Neural cell (in vitro differentiated cells): ENCODE results near the gene IGFL1. TPM values are rescaled to one million over a fixed set of nuclear protein-coding genes. Genes with fewer than 3 reads are reported as not detected.

ENCODE experiments used
- H2AFZ ChIP-seq: fragments of 200-600, 300-800 bp; sonication (generic), shearing (Covaris generic); 2 replicates; pipeline ENCODE4 v1.6.0; 2014; ENCODE audit warnings: low read depth, mild to moderate bottlenecking, antibody characterized with exemption, low read length, moderate library complexity
- H3F3A ChIP-seq: fragments of 200-600 bp; shearing (Covaris generic); 2 replicates; pipeline ENCODE4 v1.6.1; 2016; ENCODE audit warnings: mild to moderate bottlenecking, moderate library complexity, mixed read lengths, antibody characterized with exemption, low read length; ENCODE audit not compliant: insufficient read depth, poor library complexity, severe bottlenecking
- H3K27ac ChIP-seq: fragments of 200-600, 300-800 bp; sonication (generic), shearing (Covaris generic); 2 replicates; pipeline ENCODE4 v1.5.1; 2014; ENCODE audit warnings: mild to moderate bottlenecking, low read length, moderate library complexity
- H3K27me3 ChIP-seq: fragments of 300-800, 200-600 bp; sonication (generic), shearing (Covaris generic); 2 replicates; pipeline ENCODE4 v1.6.0; 2014; ENCODE audit warnings: mild to moderate bottlenecking, low read depth, low read length, moderate library complexity; ENCODE audit not compliant: insufficient read depth
- H3K36me3 ChIP-seq: fragments of 300-800, 200-600 bp; sonication (generic), shearing (Covaris generic); 2 replicates; pipeline ENCODE4 v1.5.1; 2014; ENCODE audit warnings: mild to moderate bottlenecking, antibody characterized with exemption, low read length, moderate library complexity; ENCODE audit not compliant: insufficient read depth
- H3K4me2 ChIP-seq: fragments of 300-800, 200-600 bp; sonication (generic), shearing (Covaris generic); 2 replicates; pipeline ENCODE4 v1.6.0; 2014; ENCODE audit warnings: mild to moderate bottlenecking, low read length
- H3K4me3 ChIP-seq: fragments of 300-800, 200-600 bp; sonication (generic), shearing (Covaris generic); 2 replicates; pipeline ENCODE4 v1.5.1; 2014; ENCODE audit warnings: mild to moderate bottlenecking, low read length, moderate library complexity
- H3K79me2 ChIP-seq: fragments of 200-600 bp; shearing (Covaris generic); replicated peaks from 2 replicates; pipeline ENCODE4 v1.6.0; 2014; ENCODE audit warnings: mild to moderate bottlenecking, low read length, moderate library complexity; ENCODE audit not compliant: insufficient read depth
- H3K9ac ChIP-seq: fragments of 300-800, 200-600 bp; sonication (generic), shearing (Covaris generic); 2 replicates; pipeline ENCODE4 v1.6.1; 2016; ENCODE audit warnings: mild to moderate bottlenecking, low read length, mixed read lengths
- H3K9me2 ChIP-seq: fragments of 200-600 bp; shearing (Covaris generic); 2 replicates; pipeline ENCODE4 v1.6.1; 2016; ENCODE audit warnings: mild to moderate bottlenecking, low read length, mixed read lengths; ENCODE audit not compliant: insufficient read depth
- H3K9me3 ChIP-seq: fragments of 200-600, 300-800 bp; sonication (generic), shearing (Covaris generic); 2 replicates; pipeline ENCODE4 v1.6.1; 2016; ENCODE audit warnings: mild to moderate bottlenecking, mixed run types, low read length, moderate library complexity, mixed read lengths
- H4K20me1 ChIP-seq: fragments of 200-600 bp; shearing (Covaris generic); 2 replicates; pipeline ENCODE4 v1.6.1; 2016; ENCODE audit warnings: mild to moderate bottlenecking, mixed run types; ENCODE audit not compliant: insufficient read depth
- CTCF ChIP-seq: fragments of 450-650 bp; IDR thresholded peaks from 2 replicates; pipeline ENCODE4 v1.5.1; 2014; ENCODE audit warnings: antibody characterized with exemption, mild to moderate bottlenecking, moderate library complexity; ENCODE audit not compliant: poor library complexity, severe bottlenecking
- EP300 ChIP-seq: fragments of 450-650 bp; conservative IDR thresholded peaks from 2 replicates; pipeline ENCODE4 v1.6.1; 2014; ENCODE audit warnings: antibody characterized with exemption, mild to moderate bottlenecking, moderate library complexity; ENCODE audit not compliant: poor library complexity, severe bottlenecking
- MXI1 ChIP-seq: fragments of 450-650 bp; conservative IDR thresholded peaks from 2 replicates; pipeline ENCODE4 v1.6.1; 2014; ENCODE audit warnings: antibody characterized with exemption, mild to moderate bottlenecking; ENCODE audit not compliant: poor library complexity, severe bottlenecking
- POLR2AphosphoS5 ChIP-seq: IDR thresholded peaks from 2 replicates; pipeline ENCODE4 v1.6.1; 2012
- RAD21 ChIP-seq: fragments of 450-650 bp; conservative IDR thresholded peaks from 2 replicates; pipeline ENCODE4 v1.6.1; 2014; ENCODE audit warnings: antibody characterized with exemption, mild to moderate bottlenecking, moderate library complexity
- REST ChIP-seq: IDR thresholded peaks from 2 replicates; pipeline ENCODE4 v1.6.1; 2012; ENCODE audit warnings: borderline replicate concordance
- SMC3 ChIP-seq: fragments of 450-650 bp; conservative IDR thresholded peaks from 2 replicates; pipeline ENCODE4 v1.6.1; 2014; ENCODE audit warnings: antibody characterized with exemption, mild to moderate bottlenecking, moderate library complexity; ENCODE audit not compliant: poor library complexity
- polyA plus RNA-seq: library from polyadenylated mRNA; depleted of rRNA; stranded (reverse); fragments of >200 nt; gene quantifications from 2 replicates; pipeline ENCODE4 v1.2.3, GENCODE V29; 2014

IGFL1 gene
- polyA plus RNA-seq, 1 donor from 2014 or later, result not detected

- Histone ChIP-seq H3K4me2 (no peak overlapping the region), H3K4me3 (no peak overlapping the region), H4K20me1 (no peaks in the 10 kb centered on the region), H3F3A (no peaks in the 10 kb centered on the region), H3K79me2 (no peaks in the 10 kb centered on the region), H3K36me3 (no peaks in the 10 kb centered on the region), H3K9ac (no peak overlapping the region), H2AFZ (no peak overlapping the region), H3K27me3 (no peaks in the 10 kb centered on the region), H3K27ac (no peak overlapping the region), H3K9me3 (no peaks in the 10 kb centered on the region), H3K9me2 (no peaks in the 10 kb centered on the region)
- no peak for TF ChIP-seq SMC3
- TF ChIP-seq REST, result no peak
- TF ChIP-seq CTCF, result no peak
Observed at GRCh38 chr19:46239193-46240024, 9.9 kb downstream of the IGFL1 start.

GRCh38 chr19:46240693-46241092, 11.2 kb downstream of the IGFL1 start:
- no peaks in the 10 kb centered on the region for H3K27me3 ChIP-seq
- H3K4me2 ChIP-seq, result no peak overlapping the region
- H3K27ac ChIP-seq, result no peak overlapping the region
- H3K36me3 ChIP-seq, result no peaks in the 10 kb centered on the region
- no peaks in the 10 kb centered on the region for H4K20me1 ChIP-seq
- no peak overlapping the region for H3K9ac ChIP-seq
- no peak overlapping the region for H2AFZ ChIP-seq
- H3F3A ChIP-seq, result no peaks in the 10 kb centered on the region
- H3K79me2 ChIP-seq, result no peaks in the 10 kb centered on the region
- no peaks in the 10 kb centered on the region for H3K9me3 ChIP-seq
- TF ChIP-seq EP300 (no peak), RAD21 (no peak), POLR2AphosphoS5 (no peak), REST (no peak), MXI1 (no peak), CTCF (no peak)
- H3K9me2 ChIP-seq, result no peaks in the 10 kb centered on the region
- H3K4me3 ChIP-seq, result no peak overlapping the region
